ENCODE data around the gene DAPK1. TPM values are rescaled to one million over a fixed set of nuclear protein-coding genes. Genes with fewer than 3 reads are reported as not detected.

The DAPK1 gene
- total RNA-seq, 4 donors from 2014 or later, result 14.5 to 28.3 (median 20.7) TPM

GRCh38 chr9:87603854-87604490 lies 106.3 kb downstream of the DAPK1 start:
- H3K4me1 ChIP-seq, result peaks cover 18 to 33% (median 24%) of the 10 kb centered on the region in 4 donors
- H3K4me3 ChIP-seq, result no peak overlapping the region
- no peaks in the 10 kb centered on the region for H3K27me3 ChIP-seq
- H3K36me3 ChIP-seq, result no peaks in the 10 kb centered on the region
- 73 to 76% methylated on average over 5 to 7 of the region's 7 CpGs for WGBS, 2 donors (ENCODE audit: low coverage in 1 of 2)
- in situ Hi-C loops (cut with MboI; ENCODE audit: low pct_ligation_motif_present in 1 of 4, low pct_unique_long_range_greater_than_20kb in 1 of 4, low sequenced_read_pairs in 3 of 4), result loop anchor here in 1 of 4 donors (25.0 kb wide), 1 partner anchor 92 kb away; no protein-coding TSS in a partner anchor
- TF ChIP-seq POLR2A (IDR thresholded peaks at IDR 0.05) (no peak), POLR2AphosphoS5 (IDR thresholded peaks at IDR 0.05) (peak in 2 of 3 donors; percentile 22 to 50)
- H3K9me3 ChIP-seq, result no peaks in the 10 kb centered on the region
- intact Hi-C loops (cut with DNase I; ENCODE audit: low total_unique reads), result no loop called here
- no peak for DNase-seq
- peak overlapping the region in 3 of 4 donors; percentile 1 to 77 (median 77) for H3K27ac ChIP-seq

- TF ChIP-seq POLR2AphosphoS5 (IDR thresholded peaks at IDR 0.05) (no peak), POLR2A (IDR thresholded peaks at IDR 0.05) (no peak), EP300 (IDR thresholded peaks at IDR 0.05; ENCODE audit: low read depth) (no peak), CTCF (IDR thresholded peaks at IDR 0.05) (no peak)
- DNase-seq, result no peak
- intact Hi-C loops (cut with DNase I; ENCODE audit: low total_unique reads) (no loop called here), in situ Hi-C loops (cut with MboI; ENCODE audit: low pct_ligation_motif_present in 1 of 4, low pct_unique_long_range_greater_than_20kb in 1 of 4, low sequenced_read_pairs in 3 of 4) (loop anchor here in 1 of 4 donors (25.0 kb wide), 1 partner anchor 93 kb away; no protein-coding TSS in a partner anchor)
- WGBS, 2 donors (ENCODE audit: low coverage in 1 of 2), result 85 to 89% methylated on average over 14 to 23 of the region's 23 CpGs
- Histone ChIP-seq H3K36me3 (no peaks in the 10 kb centered on the region), H3K9me3 (no peaks in the 10 kb centered on the region), H3K4me3 (no peak overlapping the region), H3K4me1 (peaks cover 15 to 25% (median 18%) of the 10 kb centered on the region in 4 donors), H3K27ac (peak overlapping the region in 1 of 4 donors; percentile 77), H3K27me3 (no peaks in the 10 kb centered on the region)
These were observed 107.4 kb downstream of the DAPK1 start for GRCh38 chr9:87604886-87605588.

DNA sequence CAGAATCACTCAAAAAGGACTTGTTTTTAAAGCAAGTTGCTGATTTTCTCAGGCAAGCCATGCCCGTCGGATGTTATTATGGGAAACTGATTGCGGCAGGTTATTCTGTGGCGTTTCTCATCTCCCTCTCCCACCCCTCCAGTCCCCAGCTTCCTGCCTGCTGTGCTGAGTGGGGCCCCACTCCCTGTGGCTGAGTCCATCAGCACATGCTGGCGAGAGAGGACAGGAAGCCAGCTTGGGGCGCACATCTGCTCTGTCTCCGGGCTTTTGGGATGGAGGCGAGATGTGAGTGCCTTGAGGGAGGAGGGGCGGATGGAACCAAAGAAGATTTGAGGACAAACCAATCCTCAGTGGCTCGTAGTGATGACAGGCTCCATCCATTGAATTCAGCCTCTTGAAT lies 108.0 kb downstream of the DAPK1 start:
- H3K9me3 ChIP-seq, result no peaks in the 10 kb centered on the region
- in situ Hi-C loops (cut with MboI; ENCODE audit: low pct_ligation_motif_present in 1 of 4, low pct_unique_long_range_greater_than_20kb in 1 of 4, low sequenced_read_pairs in 3 of 4), result loop anchor here in 1 of 4 donors (25.0 kb wide), 1 partner anchor 93 kb away; no protein-coding TSS in a partner anchor
- peaks cover 9 to 20% (median 14%) of the 10 kb centered on the region in 4 donors for H3K4me1 ChIP-seq
- 66 to 94% methylated on average over 3 to 10 of the region's 10 CpGs for WGBS, 2 donors (ENCODE audit: low coverage in 1 of 2)
- peak overlapping the region in 1 of 4 donors; percentile 3 for H3K27ac ChIP-seq
- H3K36me3 ChIP-seq, result no peaks in the 10 kb centered on the region
- no peaks in the 10 kb centered on the region for H3K27me3 ChIP-seq
- intact Hi-C loops (cut with DNase I; ENCODE audit: low total_unique reads), result no loop called here
- no peak overlapping the region for H3K4me3 ChIP-seq
- no peak for DNase-seq
- TF ChIP-seq POLR2AphosphoS5 (IDR thresholded peaks at IDR 0.05) (no peak), EP300 (IDR thresholded peaks at IDR 0.05; ENCODE audit: low read depth) (no peak), CTCF (IDR thresholded peaks at IDR 0.05) (no peak), POLR2A (IDR thresholded peaks at IDR 0.05) (no peak)

- no peaks in the 10 kb centered on the region for H3K27me3 ChIP-seq
- peak overlapping the region; percentile 25 to 51 (median 32) for H3K27ac ChIP-seq
- in situ Hi-C loops (cut with MboI; ENCODE audit: low pct_ligation_motif_present in 1 of 4, low pct_unique_long_range_greater_than_20kb in 1 of 4, low sequenced_read_pairs in 3 of 4) (loop anchor here in 1 of 4 donors (25.0 kb wide), 1 partner anchor 95 kb away; no protein-coding TSS in a partner anchor), intact Hi-C loops (cut with DNase I; ENCODE audit: low total_unique reads) (no loop called here)
- H3K4me3 ChIP-seq, result no peak overlapping the region
- H3K36me3 ChIP-seq, result no peaks in the 10 kb centered on the region
- no peak for TF ChIP-seq POLR2AphosphoS5 (IDR thresholded peaks at IDR 0.05)
- no peak for TF ChIP-seq EP300 (IDR thresholded peaks at IDR 0.05; ENCODE audit: low read depth)
- no peak for TF ChIP-seq POLR2A (IDR thresholded peaks at IDR 0.05)
- no peak for TF ChIP-seq CTCF (IDR thresholded peaks at IDR 0.05)
- peaks cover 0 to 10% (median 3%) of the 10 kb centered on the region in 4 donors for H3K4me1 ChIP-seq
- WGBS, 2 donors (ENCODE audit: low coverage in 1 of 2), result 72 to 90% methylated on average over 2 to 3 of the region's 3 CpGs
- DNase-seq, result no peak
- H3K9me3 ChIP-seq, result no peaks in the 10 kb centered on the region
These were observed 109.3 kb downstream of the DAPK1 start for GRCh38 chr9:87606841-87607521.

All from transverse colon (tissue), 4 donors.